Tibial artery (tissue), 4 donors: ENCODE measurements around the gene PLXNA4.
"Not testable (repeated sequence)": the region's sequence is repeated elsewhere in the genome, so short reads cannot be mapped to it uniquely, and the experiment has no call there.

Experiments
- DNase-seq, 2 donors: peaks; one replicate each; pipeline ENCODE4 v3.0.0-alpha.2; 2019
- H3K27ac ChIP-seq, 2 donors: fragments of 200-600 bp; sonication (generic) in 1 of 2; 1 replicate in 1 of 2; 2 replicates in 1 of 2; pipeline ENCODE4 v1.5.1; 2018 to 2019; ENCODE audit warnings: mild to moderate bottlenecking in 1 of 2
- H3K27me3 ChIP-seq, 2 donors: fragments of 200-600 bp; sonication (generic) in 1 of 2; one replicate each; pipeline versions ENCODE4 v1.5.1 to v1.6.0; 2016 to 2019
- H3K36me3 ChIP-seq, 3 donors: fragments of 200-600 bp; sonication (generic) in 2 of 3; one replicate each; pipeline ENCODE4 v1.5.1; 2016 to 2019; ENCODE audit warnings: mild to moderate bottlenecking in 2 of 3
- H3K4me1 ChIP-seq, 4 donors: fragments of 200-600 bp; sonication (generic) in 2 of 4; 1 replicate in 3 of 4; 2 replicates in 1 of 4; pipeline ENCODE4 v1.5.1; 2016 to 2019
- H3K4me3 ChIP-seq, 2 donors: fragments of 200-600 bp; sonication (generic) in 1 of 2; 1 replicate in 1 of 2; 2 replicates in 1 of 2; pipeline ENCODE4 v1.5.1; 2018 to 2019; ENCODE audit warnings: mild to moderate bottlenecking in 2 of 2
- H3K9me3 ChIP-seq, 3 donors: fragments of 200-600 bp; sonication (generic) in 1 of 3; one replicate each; pipeline ENCODE4 v1.5.1; 2016 to 2019
- CTCF ChIP-seq, 2 experiments: fragments of 200-600 bp in 1 of 2; fragments of 450-650 bp in 1 of 2; IDR thresholded peaks; one replicate each; pipeline ENCODE4 v1.5.1; 2017 to 2019; ENCODE audit warnings: antibody characterized with exemption in 2 of 2, mild to moderate bottlenecking in 1 of 2, moderate library complexity in 1 of 2
- intact Hi-C: fragments of 100-400 bp; cut with DNase I; formaldehyde crosslinking; loops from one replicate; pipeline ENCODE4 v1.15.0; 2023; ENCODE audit warnings: low total_unique reads

The PLXNA4 gene

GRCh38 chr7:132603220-132603833 lies 27.1 kb upstream of the PLXNA4 start:
- intact Hi-C loops, result no loop called here
- H3K27ac ChIP-seq, result no peak overlapping the region
- no peaks in the 10 kb centered on the region for H3K9me3 ChIP-seq
- no peaks in the 10 kb centered on the region for H3K36me3 ChIP-seq
- no peak for DNase-seq
- H3K27me3 ChIP-seq, result peaks cover 0 to 3% of the 10 kb centered on the region in 2 donors
- H3K4me3 ChIP-seq, result no peak overlapping the region
- no peak for TF ChIP-seq CTCF (IDR thresholded peaks at IDR 0.05)
- no peaks in the 10 kb centered on the region for H3K4me1 ChIP-seq

GRCh38 chr7:132601783-132602182 lies 25.5 kb upstream of the PLXNA4 start:
- TF ChIP-seq CTCF (IDR thresholded peaks at IDR 0.05), result no peak
- Histone ChIP-seq H3K9me3 (no peaks in the 10 kb centered on the region), H3K27ac (no peak overlapping the region), H3K4me1 (no peaks in the 10 kb centered on the region), H3K27me3 (peaks cover 0 to 3% of the 10 kb centered on the region in 2 donors), H3K4me3 (no peak overlapping the region), H3K36me3 (no peaks in the 10 kb centered on the region)
- no peak for DNase-seq
- intact Hi-C loops, result no loop called here

GRCh38 chr7:132596588-132596987 lies 20.3 kb upstream of the PLXNA4 start:
- H3K9me3 ChIP-seq, result no peaks in the 10 kb centered on the region

GRCh38 chr7:132594741-132595140 lies 18.5 kb upstream of the PLXNA4 start:
- intact Hi-C loops, H3K36me3 ChIP-seq, DNase-seq, H3K9me3 ChIP-seq, H3K4me3 ChIP-seq, H3K4me1 ChIP-seq, H3K27ac ChIP-seq: not testable (repeated sequence)
- H3K27me3 ChIP-seq, result peaks cover 0 to 16% of the 10 kb centered on the region in 2 donors

More at GRCh38 chr7:132596588-132596987, 20.3 kb upstream of the PLXNA4 start:
- intact Hi-C loops, result no loop called here
- peaks cover 0 to 16% of the 10 kb centered on the region in 2 donors for H3K27me3 ChIP-seq
- no peaks in the 10 kb centered on the region for H3K4me1 ChIP-seq
- no peak overlapping the region for H3K4me3 ChIP-seq
- no peak overlapping the region for H3K27ac ChIP-seq
- DNase-seq, result no peak
- TF ChIP-seq CTCF (IDR thresholded peaks at IDR 0.05), result no peak
- H3K36me3 ChIP-seq, result no peaks in the 10 kb centered on the region

- no peak overlapping the region for H3K27ac ChIP-seq
- TF ChIP-seq CTCF (IDR thresholded peaks at IDR 0.05), result no peak
- no peak for DNase-seq
- intact Hi-C loops, result no loop called here
- H3K9me3 ChIP-seq, result no peaks in the 10 kb centered on the region
- no peaks in the 10 kb centered on the region for H3K4me1 ChIP-seq
- H3K4me3 ChIP-seq, result no peak overlapping the region
- H3K27me3 ChIP-seq, result peaks cover 0 to 14% of the 10 kb centered on the region in 2 donors
- no peaks in the 10 kb centered on the region for H3K36me3 ChIP-seq
Measured at GRCh38 chr7:132592936-132593335, 16.7 kb upstream of the PLXNA4 start.

- Histone ChIP-seq H3K9me3 (no peaks in the 10 kb centered on the region), H3K4me3 (no peak overlapping the region), H3K36me3 (no peaks in the 10 kb centered on the region), H3K27ac (no peak overlapping the region), H3K4me1 (no peaks in the 10 kb centered on the region), H3K27me3 (peaks cover 0 to 14% of the 10 kb centered on the region in 2 donors)
- TF ChIP-seq CTCF (IDR thresholded peaks at IDR 0.05), result no peak
- intact Hi-C loops, result no loop called here
- no peak for DNase-seq
Measured at GRCh38 chr7:132592231-132592920, 16.1 kb upstream of the PLXNA4 start.
